Measurements from ENCODE around the gene AKR1A1. TPM values are rescaled to one million over a fixed set of nuclear protein-coding genes. Genes with fewer than 3 reads are reported as not detected.

The AKR1A1 gene
- total RNA-seq, 2 donors from 2014 or later = 77.8 to 90.5 TPM

DNA sequence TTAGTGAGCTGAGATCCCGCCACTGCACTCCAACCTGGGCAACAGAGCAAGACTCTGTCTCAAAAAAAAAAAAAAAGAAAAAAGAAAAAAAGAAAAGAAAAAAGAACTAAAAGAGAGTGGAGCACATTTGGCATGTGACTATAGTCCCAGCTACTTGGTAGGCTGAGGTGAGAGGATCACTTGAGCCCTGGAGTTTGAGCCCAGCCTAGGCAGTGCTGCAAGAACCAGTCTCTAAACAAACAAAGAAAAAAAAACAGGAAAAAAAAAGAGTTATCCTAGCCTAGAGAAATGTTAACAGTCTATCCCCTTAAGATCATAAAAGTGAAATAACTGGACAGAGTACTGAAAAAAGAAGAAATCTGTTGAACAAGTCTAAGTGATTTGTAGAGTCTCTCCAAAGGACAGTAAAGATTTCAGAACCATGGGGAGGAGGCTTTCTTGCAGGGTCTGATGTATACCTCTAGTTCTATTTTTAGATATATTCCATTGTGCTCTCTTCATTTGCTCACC lies 24.4 kb upstream of the AKR1A1 start:
- peaks cover 6% of the 10 kb centered on the region for H3K4me1 ChIP-seq
- no peaks in the 10 kb centered on the region for H3K9me3 ChIP-seq
- H3K27me3 ChIP-seq = no peaks in the 10 kb centered on the region
- H3K27ac ChIP-seq = no peak overlapping the region
- no peak for TF ChIP-seq POLR2A (IDR thresholded peaks at IDR 0.05)
- TF ChIP-seq, protein P1, sequence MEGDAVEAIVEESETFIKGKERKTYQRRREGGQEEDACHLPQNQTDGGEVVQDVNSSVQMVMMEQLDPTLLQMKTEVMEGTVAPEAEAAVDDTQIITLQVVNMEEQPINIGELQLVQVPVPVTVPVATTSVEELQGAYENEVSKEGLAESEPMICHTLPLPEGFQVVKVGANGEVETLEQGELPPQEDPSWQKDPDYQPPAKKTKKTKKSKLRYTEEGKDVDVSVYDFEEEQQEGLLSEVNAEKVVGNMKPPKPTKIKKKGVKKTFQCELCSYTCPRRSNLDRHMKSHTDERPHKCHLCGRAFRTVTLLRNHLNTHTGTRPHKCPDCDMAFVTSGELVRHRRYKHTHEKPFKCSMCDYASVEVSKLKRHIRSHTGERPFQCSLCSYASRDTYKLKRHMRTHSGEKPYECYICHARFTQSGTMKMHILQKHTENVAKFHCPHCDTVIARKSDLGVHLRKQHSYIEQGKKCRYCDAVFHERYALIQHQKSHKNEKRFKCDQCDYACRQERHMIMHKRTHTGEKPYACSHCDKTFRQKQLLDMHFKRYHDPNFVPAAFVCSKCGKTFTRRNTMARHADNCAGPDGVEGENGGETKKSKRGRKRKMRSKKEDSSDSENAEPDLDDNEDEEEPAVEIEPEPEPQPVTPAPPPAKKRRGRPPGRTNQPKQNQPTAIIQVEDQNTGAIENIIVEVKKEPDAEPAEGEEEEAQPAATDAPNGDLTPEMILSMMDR (IDR thresholded peaks at IDR 0.05) = no peak
- no peaks in the 10 kb centered on the region for H3K36me3 ChIP-seq (replicated peaks in 1 of 2; ENCODE audit: insufficient read depth in 1 of 2, low read depth in 2 of 2)
- H3K4me3 ChIP-seq = no peak overlapping the region
- WGBS, 2 donors = 100% methylated on average over 1 of the region's 1 CpG; no CpG with 5 or more reads in 1 of the 2 donors
- intact Hi-C loops (cut with DNase I) = no loop called here
- no peak for DNase-seq
- ATAC-seq = no peak

DNA sequence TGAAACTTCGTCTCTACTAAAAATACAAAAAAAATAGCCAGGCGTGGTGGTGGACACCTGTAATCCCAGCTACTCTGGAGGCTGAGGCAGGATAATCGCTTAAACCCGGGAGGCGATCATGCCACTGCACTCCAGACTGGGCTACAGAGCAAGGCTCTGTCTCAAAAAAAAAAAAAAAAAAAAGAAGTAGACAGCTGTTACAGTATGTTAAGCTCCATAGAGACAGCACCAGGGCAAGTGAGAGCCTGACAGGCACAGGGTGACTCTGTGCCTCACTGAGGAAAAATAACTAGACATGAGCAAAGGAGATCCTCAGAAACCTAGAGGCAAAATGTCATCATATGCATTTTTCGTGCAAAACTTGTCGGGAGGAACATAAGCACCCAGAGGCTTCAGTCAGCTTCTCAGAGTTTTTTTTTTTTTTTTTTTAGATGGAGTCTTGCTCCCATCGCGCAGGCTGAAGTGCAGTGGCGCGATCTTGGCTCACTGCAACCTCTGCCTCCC lies 19.9 kb upstream of the AKR1A1 start:
- no peak for DNase-seq
- Histone ChIP-seq H3K27me3 (no peaks in the 10 kb centered on the region), H3K27ac (no peak overlapping the region), H3K36me3 (replicated peaks in 1 of 2; ENCODE audit: insufficient read depth in 1 of 2, low read depth in 2 of 2) (no peaks in the 10 kb centered on the region), H3K9me3 (no peaks in the 10 kb centered on the region), H3K4me1 (no peaks in the 10 kb centered on the region), H3K4me3 (no peak overlapping the region)
- TF ChIP-seq, protein P1 (IDR thresholded peaks at IDR 0.05) = no peak
- no peak for TF ChIP-seq POLR2A (IDR thresholded peaks at IDR 0.05)
- no peak for ATAC-seq
- intact Hi-C loops (cut with DNase I) = no loop called here
- 94 to 97% methylated on average over 11 of the region's 11 CpGs for WGBS, 2 donors

DNA sequence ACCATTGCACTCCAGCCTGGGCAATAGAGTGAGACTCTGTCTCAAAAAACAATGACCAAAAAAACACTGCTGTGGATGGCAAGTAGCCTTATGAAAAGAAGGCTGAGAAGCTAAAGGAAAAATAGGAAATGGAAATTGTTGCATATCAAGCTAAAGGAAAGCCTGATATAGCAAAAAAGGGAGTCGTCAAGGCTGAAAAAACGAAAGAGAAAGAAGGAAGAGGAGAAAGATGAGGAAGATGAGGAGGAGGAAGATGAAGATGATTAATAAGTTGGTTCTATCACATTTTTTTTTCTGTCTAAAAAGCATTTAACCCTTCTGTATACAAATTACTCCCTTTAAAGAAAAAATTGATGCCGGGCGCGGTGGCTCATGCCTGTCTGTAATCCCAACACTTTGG lies 18.8 kb upstream of the AKR1A1 start:
- Histone ChIP-seq H3K36me3 (replicated peaks in 1 of 2; ENCODE audit: insufficient read depth in 1 of 2, low read depth in 2 of 2) (no peaks in the 10 kb centered on the region), H3K27me3 (no peaks in the 10 kb centered on the region), H3K4me3 (no peak overlapping the region), H3K9me3 (no peaks in the 10 kb centered on the region), H3K27ac (no peak overlapping the region), H3K4me1 (no peaks in the 10 kb centered on the region)
- intact Hi-C loops (cut with DNase I) = no loop called here
- TF ChIP-seq, protein P1 (IDR thresholded peaks at IDR 0.05) = no peak
- TF ChIP-seq POLR2A (IDR thresholded peaks at IDR 0.05) = no peak
- WGBS, 2 donors = 72 to 82% methylated on average over 5 of the region's 5 CpGs
- DNase-seq (no peak), ATAC-seq (no peak)

DNA sequence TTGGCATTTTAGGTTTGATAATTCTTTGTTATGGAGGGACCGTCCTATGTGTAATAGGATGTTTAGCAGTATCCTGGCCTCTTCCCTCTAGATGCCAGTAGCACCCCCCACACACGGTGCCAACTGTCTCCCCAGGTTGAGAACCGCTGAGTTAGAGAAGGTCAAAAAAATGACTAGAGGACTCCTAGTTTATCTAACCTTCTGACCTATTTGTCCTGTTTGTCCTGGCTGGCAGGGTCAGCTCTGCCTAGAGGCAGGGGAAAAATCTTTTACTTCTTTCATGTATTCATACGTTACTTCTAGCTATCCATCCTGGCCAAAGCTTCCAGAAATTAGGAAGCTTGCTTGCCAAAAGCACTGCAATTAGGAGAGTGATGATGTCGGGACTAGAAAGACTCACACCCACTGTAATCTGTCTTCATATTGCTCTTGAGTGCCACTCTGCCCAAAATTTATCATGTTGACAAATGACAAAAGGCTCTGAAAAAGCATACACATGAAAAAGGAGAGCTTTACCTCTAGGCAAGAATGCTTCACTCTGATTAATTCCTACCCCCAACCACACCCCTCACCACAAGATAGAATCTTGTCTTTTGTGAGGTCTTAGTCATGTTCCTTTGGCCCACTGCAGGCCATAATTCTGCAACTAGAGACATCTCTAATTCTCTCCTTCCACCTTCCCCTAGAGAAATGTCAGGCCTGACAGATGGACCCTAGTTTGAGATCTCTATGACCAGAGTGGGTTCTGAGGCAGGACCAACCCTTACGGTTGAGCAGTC lies 14.4 kb upstream of the AKR1A1 start:
- ATAC-seq = no peak
- TF ChIP-seq, protein P1 (IDR thresholded peaks at IDR 0.05) = no peak
- TF ChIP-seq POLR2A (IDR thresholded peaks at IDR 0.05) = no peak
- no peak for DNase-seq
- H3K4me3 ChIP-seq = no peak overlapping the region
- H3K36me3 ChIP-seq (replicated peaks in 1 of 2; ENCODE audit: insufficient read depth in 1 of 2, low read depth in 2 of 2) = no peaks in the 10 kb centered on the region
- WGBS, 2 donors = 66 to 69% methylated on average over 6 of the region's 6 CpGs
- no peaks in the 10 kb centered on the region for H3K9me3 ChIP-seq
- no peak overlapping the region for H3K27ac ChIP-seq
- H3K4me1 ChIP-seq = no peaks in the 10 kb centered on the region
- H3K27me3 ChIP-seq = no peaks in the 10 kb centered on the region
- intact Hi-C loops (cut with DNase I) = no loop called here
